Measurements from ENCODE around the gene FRMD8.
A peak's percentile ranks its signal among the peaks of the same experiment; 100 is the strongest.
"Not testable (repeated sequence)": the region's sequence is repeated elsewhere in the genome, so short reads cannot be mapped to it uniquely, and the experiment has no call there.

The FRMD8 gene

GRCh38 chr11:65438257-65439151 is 52.1 kb downstream of the FRMD8 start:
- no peak for DNase-seq

- DNase-seq, result no peak
Observed at GRCh38 chr11:65439331-65440181, 53.1 kb downstream of the FRMD8 start.

GRCh38 chr11:65440831-65441499 is 54.5 kb downstream of the FRMD8 start:
- DNase-seq, result no peak

GRCh38 chr11:65442842-65443331 is 56.5 kb downstream of the FRMD8 start:
- peak in 1 of 2 donors; percentile 25 for DNase-seq

- no peak for DNase-seq
Observed at GRCh38 chr11:65444314-65445051, 58.0 kb downstream of the FRMD8 start.

- no peak for DNase-seq
Observed at GRCh38 chr11:65445101-65445603, 58.7 kb downstream of the FRMD8 start.

- DNase-seq, result no peak
Observed at GRCh38 chr11:65445604-65446445, 59.4 kb downstream of the FRMD8 start.

GRCh38 chr11:65446446-65447277 is 60.2 kb downstream of the FRMD8 start:
- DNase-seq, result no peak

GRCh38 chr11:65448074-65448417 is 61.6 kb downstream of the FRMD8 start:
- DNase-seq, result no peak

- DNase-seq, result no peak
Observed at GRCh38 chr11:65448418-65449105, 62.1 kb downstream of the FRMD8 start.

GRCh38 chr11:65451301-65451700 is 64.9 kb downstream of the FRMD8 start:
- DNase-seq, result not testable (repeated sequence)

- DNase-seq, result not testable (repeated sequence)
Observed at GRCh38 chr11:65452259-65452658, 65.8 kb downstream of the FRMD8 start.

GRCh38 chr11:65452806-65453490 is 66.5 kb downstream of the FRMD8 start:
- DNase-seq, result no peak

- DNase-seq, result no peak
Observed at GRCh38 chr11:65454311-65454695, 67.9 kb downstream of the FRMD8 start.

- DNase-seq, result peak; percentile 41 to 74
Observed at GRCh38 chr11:65454696-65455456, 68.4 kb downstream of the FRMD8 start.

- DNase-seq, result no peak
Observed at GRCh38 chr11:65456418-65456817, 70.0 kb downstream of the FRMD8 start.

GRCh38 chr11:65459552-65459951 is 73.1 kb downstream of the FRMD8 start:
- DNase-seq, result no peak
